Astrocyte (in vitro differentiated cells and primary cell): ENCODE data around the gene CTTN. TPM values are rescaled to one million over a fixed set of nuclear protein-coding genes. Genes with fewer than 3 reads are reported as not detected.

Experiments
- DNase-seq: peaks from one replicate; pipeline ENCODE4 v3.0.0-alpha.2; 2010; ENCODE audit warnings: low read depth
- FAIRE-seq: peaks from 2 replicates; lab custom pipeline; 2011; peaks lifted over from hg19 to GRCh38; lab: Jason Lieb, UNC
- H2AFZ ChIP-seq: 2 replicates; pipeline ENCODE4 v1.6.0; 2012; ENCODE audit warnings: low read depth, low read length, inconsistent platforms
- H3K27ac ChIP-seq: 2 replicates; pipeline ENCODE4 v1.5.1; 2011; ENCODE audit warnings: low read depth, low read length, inconsistent platforms
- H3K27me3 ChIP-seq: 2 replicates; pipeline ENCODE4 v1.6.0; 2011; ENCODE audit warnings: low read length, inconsistent platforms; ENCODE audit not compliant: insufficient read depth
- H3K36me3 ChIP-seq: 2 replicates; pipeline ENCODE4 v1.5.1; 2011; ENCODE audit warnings: low read length, inconsistent platforms; ENCODE audit not compliant: insufficient read depth
- H3K4me1 ChIP-seq: 2 replicates; pipeline ENCODE4 v1.5.1; 2011; ENCODE audit warnings: low read length, inconsistent platforms; ENCODE audit not compliant: insufficient read depth
- H3K4me2 ChIP-seq: 2 replicates; pipeline ENCODE4 v1.6.0; 2012; ENCODE audit warnings: low read length, inconsistent platforms
- H3K4me3 ChIP-seq: 2 replicates; pipeline ENCODE4 v1.5.1; 2011; ENCODE audit warnings: low read depth, mild to moderate bottlenecking, low read length, inconsistent platforms; ENCODE audit not compliant: insufficient read depth
- H3K79me2 ChIP-seq: 2 replicates; pipeline ENCODE4 v1.6.0; 2012; ENCODE audit warnings: mild to moderate bottlenecking, low read length, inconsistent platforms; ENCODE audit not compliant: insufficient read depth
- H3K9ac ChIP-seq: 2 replicates; pipeline ENCODE4 v1.6.0; 2012; ENCODE audit warnings: mild to moderate bottlenecking, low read length, inconsistent platforms
- H3K9me3 ChIP-seq: 2 replicates; pipeline ENCODE4 v1.5.1; 2012; ENCODE audit warnings: low read depth, mild to moderate bottlenecking, low read length, inconsistent platforms; ENCODE audit not compliant: insufficient read depth
- H4K20me1 ChIP-seq: 2 replicates; pipeline ENCODE4 v1.6.0; 2012; ENCODE audit warnings: low read length, inconsistent platforms; ENCODE audit not compliant: insufficient read depth
- H3K27ac Mint-ChIP-seq: one replicate; pipeline ENCODE4 v1.8.0; 2021; ENCODE audit warnings: mild to moderate bottlenecking, mixed read lengths; ENCODE audit not compliant: unreplicated experiment
- H3K27me3 Mint-ChIP-seq: one replicate; pipeline ENCODE4 v1.8.0; 2021; ENCODE audit warnings: low read depth, mixed read lengths; ENCODE audit not compliant: unreplicated experiment
- H3K36me3 Mint-ChIP-seq: one replicate; pipeline ENCODE4 v1.8.0; 2021; ENCODE audit warnings: low read depth, mixed read lengths; ENCODE audit not compliant: unreplicated experiment
- H3K4me1 Mint-ChIP-seq: one replicate; pipeline ENCODE4 v1.8.0; 2021; ENCODE audit warnings: low read depth, mixed read lengths; ENCODE audit not compliant: unreplicated experiment
- H3K4me3 Mint-ChIP-seq: one replicate; pipeline ENCODE4 v1.8.0; 2021; ENCODE audit warnings: mild to moderate bottlenecking, moderate library complexity, mixed read lengths; ENCODE audit not compliant: unreplicated experiment
- H3K9me3 Mint-ChIP-seq: one replicate; pipeline ENCODE4 v1.8.0; 2021; ENCODE audit warnings: mild to moderate bottlenecking, mixed read lengths; ENCODE audit not compliant: unreplicated experiment
- CTCF ChIP-seq: IDR thresholded peaks from 2 replicates; pipeline ENCODE4 v1.5.1; 2011; ENCODE audit warnings: low read depth, mild to moderate bottlenecking, inconsistent platforms, low read length, moderate library complexity; ENCODE audit not compliant: insufficient read depth
- EZH2 ChIP-seq: IDR thresholded peaks from 2 replicates; pipeline ENCODE4 v1.6.1; 2012; ENCODE audit warnings: mild to moderate bottlenecking, low read length, inconsistent platforms; ENCODE audit not compliant: insufficient read depth
- total RNA-seq: library from RNA; stranded (reverse); gene quantifications from 2 replicates; pipeline ENCODE4 v1.2.1, GENCODE V29; 2021

The CTTN gene
- total RNA-seq, 1 donor from 2014 or later, result 344 TPM

- no peak overlapping the region for H3K4me3 ChIP-seq
- H3K27me3 ChIP-seq, result no peaks in the 10 kb centered on the region
- peaks cover 19% of the 10 kb centered on the region for H3K4me1 ChIP-seq
- no peak for FAIRE-seq
- peaks cover 75% of the 10 kb centered on the region for H4K20me1 ChIP-seq
- peaks cover 43% of the 10 kb centered on the region for H3K79me2 ChIP-seq
- Mint-ChIP-seq H3K9me3 (no peaks in the 10 kb centered on the region), H3K4me1 (peaks cover 19% of the 10 kb centered on the region), H3K27me3 (no peaks in the 10 kb centered on the region), H3K27ac (peak overlapping the region; percentile 84), H3K4me3 (no peak overlapping the region), H3K36me3 (peaks cover 36% of the 10 kb centered on the region)
- TF ChIP-seq EZH2, result no peak
- no peak for DNase-seq
- no peak overlapping the region for H3K4me2 ChIP-seq
- H3K9me3 ChIP-seq, result no peaks in the 10 kb centered on the region
- no peak overlapping the region for H2AFZ ChIP-seq
- peak overlapping the region; percentile 73 for H3K27ac ChIP-seq
- H3K9ac ChIP-seq, result peak overlapping the region; percentile 49
- H3K36me3 ChIP-seq, result peaks cover 71% of the 10 kb centered on the region
These were observed 16.2 kb downstream of the CTTN start for GRCh38 chr11:70414341-70415100.

DNA sequence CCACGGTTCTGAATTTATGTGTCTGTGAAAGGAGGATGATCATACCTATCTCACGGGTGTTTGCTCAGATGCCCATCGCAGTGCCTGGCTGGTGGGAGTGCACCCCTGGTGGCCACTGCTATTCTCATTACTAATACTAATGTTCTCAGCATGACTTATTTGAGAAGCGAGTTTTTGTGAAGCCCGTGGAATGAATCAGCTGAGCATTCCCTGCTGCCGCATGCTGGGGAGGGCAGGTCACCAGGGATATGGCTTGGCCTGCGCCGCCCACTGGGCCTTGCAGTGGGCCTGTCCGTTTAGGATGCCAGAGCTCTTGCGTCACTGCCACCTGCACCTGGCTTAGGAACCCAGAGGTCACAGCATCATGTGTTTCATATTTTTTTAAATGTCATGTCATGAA is 16.9 kb downstream of the CTTN start:
- Mint-ChIP-seq H3K36me3 (peaks cover 43% of the 10 kb centered on the region), H3K27ac (peak overlapping the region; percentile 84), H3K4me3 (no peak overlapping the region), H3K27me3 (no peaks in the 10 kb centered on the region), H3K9me3 (no peaks in the 10 kb centered on the region), H3K4me1 (peaks cover 25% of the 10 kb centered on the region)
- H3K9me3 ChIP-seq, result no peaks in the 10 kb centered on the region
- peak overlapping the region; percentile 60 for H3K9ac ChIP-seq
- peak overlapping the region; percentile 20 for H3K4me2 ChIP-seq
- H3K79me2 ChIP-seq, result peaks cover 43% of the 10 kb centered on the region
- no peak overlapping the region for H3K4me3 ChIP-seq
- DNase-seq, result peak; percentile 89
- H3K36me3 ChIP-seq, result peaks cover 69% of the 10 kb centered on the region
- H2AFZ ChIP-seq, result no peak overlapping the region
- TF ChIP-seq CTCF (peak; percentile 65), EZH2 (no peak)
- peaks cover 25% of the 10 kb centered on the region for H3K4me1 ChIP-seq
- peaks cover 72% of the 10 kb centered on the region for H4K20me1 ChIP-seq
- H3K27me3 ChIP-seq, result no peaks in the 10 kb centered on the region
- FAIRE-seq, result no peak
- peak overlapping the region; percentile 73 for H3K27ac ChIP-seq

GRCh38 chr11:70415642-70416395 is 17.5 kb downstream of the CTTN start:
- H4K20me1 ChIP-seq, result peaks cover 72% of the 10 kb centered on the region

More at GRCh38 chr11:70415642-70416395, 17.5 kb downstream of the CTTN start:
- DNase-seq, result peak; percentile 20
- Histone ChIP-seq H2AFZ (no peak overlapping the region), H3K79me2 (peaks cover 38% of the 10 kb centered on the region), H3K4me2 (peak overlapping the region; percentile 20), H3K27ac (peak overlapping the region; percentile 73), H3K36me3 (peaks cover 64% of the 10 kb centered on the region), H3K27me3 (no peaks in the 10 kb centered on the region), H3K9ac (peak overlapping the region; percentile 60), H3K9me3 (no peaks in the 10 kb centered on the region), H3K4me3 (no peak overlapping the region), H3K4me1 (peaks cover 32% of the 10 kb centered on the region)
- Mint-ChIP-seq H3K36me3 (peaks cover 45% of the 10 kb centered on the region), H3K9me3 (no peaks in the 10 kb centered on the region), H3K27me3 (no peaks in the 10 kb centered on the region), H3K27ac (peak overlapping the region; percentile 88), H3K4me1 (peaks cover 29% of the 10 kb centered on the region), H3K4me3 (no peak overlapping the region)
- no peak for TF ChIP-seq CTCF
- no peak for FAIRE-seq
